HPDE6-E6E7 (cell line): ENCODE results near the gene COG5.
"Not testable (repeated sequence)": the region's sequence is repeated elsewhere in the genome, so short reads cannot be mapped to it uniquely, and the experiment has no call there.

Experiments used
- DNase-seq: peaks from one replicate; pipeline ENCODE4 v3.0.0; 2011; ENCODE audit warnings: missing footprints; ENCODE audit errors: extremely low spot score

Gene COG5

DNA sequence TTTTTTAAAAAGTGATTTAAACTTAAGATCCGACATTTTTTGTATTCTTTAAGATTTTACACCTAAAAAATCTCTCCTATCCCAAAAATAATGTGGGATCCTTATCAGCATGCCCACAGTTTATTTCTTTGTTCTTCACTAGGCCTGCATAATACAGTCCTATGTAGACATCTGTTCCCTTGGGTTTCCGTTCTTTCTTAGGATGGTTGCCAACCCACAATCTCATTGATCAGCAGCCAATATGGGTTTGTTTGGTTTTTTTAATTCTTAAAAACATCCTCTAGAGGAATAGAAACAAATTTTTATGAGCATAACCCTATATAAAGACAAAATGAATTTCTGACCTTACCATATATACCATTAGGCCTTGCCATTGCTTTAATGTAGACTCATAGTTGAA is 403.3 kb downstream of the COG5 start:
- no peak for DNase-seq

DNA sequence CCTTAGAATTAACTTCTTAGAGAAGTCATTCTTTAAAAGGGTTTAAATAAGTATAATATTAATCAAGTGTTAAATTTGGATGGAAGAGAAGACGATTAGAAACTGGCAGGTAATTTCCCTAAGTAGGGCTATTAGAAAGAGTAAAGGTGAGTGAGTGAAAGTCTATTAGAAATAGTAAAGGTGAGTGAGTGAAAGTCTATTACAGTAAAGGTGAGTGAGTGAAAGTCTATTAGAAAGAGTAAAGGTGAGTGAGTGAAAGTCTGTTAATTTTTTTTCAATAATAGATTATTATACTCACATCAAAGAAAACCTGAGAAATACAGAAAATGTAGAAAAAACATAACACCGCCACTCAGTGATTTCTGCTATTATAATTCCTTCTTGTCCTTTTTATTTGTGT is 405.7 kb downstream of the COG5 start:
- no peak for DNase-seq

DNA sequence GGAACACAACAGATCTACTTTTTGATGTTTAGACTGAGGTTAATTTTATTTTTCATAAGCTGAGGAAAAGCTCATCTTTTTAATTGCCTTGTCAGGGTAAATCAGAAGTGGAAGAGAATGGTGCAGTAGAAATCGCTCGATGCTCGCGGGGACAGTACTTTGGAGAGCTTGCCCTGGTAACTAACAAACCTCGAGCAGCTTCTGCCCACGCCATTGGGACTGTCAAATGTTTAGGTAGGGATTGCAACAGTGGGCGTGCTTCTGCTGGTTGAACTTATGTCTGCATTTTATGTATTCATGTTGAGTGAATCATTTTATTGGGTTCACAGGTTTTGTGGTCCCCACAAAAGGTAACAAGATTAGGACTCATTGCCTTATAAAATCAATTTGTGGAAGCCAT is 406.6 kb downstream of the COG5 start:
- DNase-seq = no peak

GRCh38 chr7:107155726-107156125 is 408.0 kb downstream of the COG5 start:
- not testable (repeated sequence) for DNase-seq

DNA sequence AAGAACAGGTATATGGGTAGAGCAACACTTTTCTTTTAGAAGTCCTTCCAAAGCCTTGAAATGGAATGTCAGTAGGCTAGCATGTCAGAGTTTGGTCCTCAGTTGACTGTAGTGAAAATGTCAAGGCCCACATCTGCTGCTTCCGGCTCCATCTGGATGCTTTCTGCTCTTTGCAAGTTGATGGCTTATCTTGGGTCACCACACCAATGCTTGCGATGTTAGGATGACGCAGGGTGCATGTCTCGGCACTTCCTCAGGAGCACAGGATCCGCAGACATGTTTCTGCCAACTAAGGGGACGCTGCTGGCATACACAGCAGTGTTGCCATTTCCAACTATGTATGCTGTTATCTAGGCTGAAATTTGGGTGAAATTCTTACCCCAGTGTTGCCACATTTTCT is 408.9 kb downstream of the COG5 start:
- no peak for DNase-seq

GRCh38 chr7:107152011-107152410 is 411.7 kb downstream of the COG5 start:
- DNase-seq = peak; percentile 22
